Ureter (tissue), 1 donor: ENCODE results near the gene LAP3. TPM values are rescaled to one million over a fixed set of nuclear protein-coding genes. Genes with fewer than 3 reads are reported as not detected.

Experiments
- total RNA-seq: library from RNA; stranded (reverse); gene quantifications from one replicate; pipeline ENCODE4 v1.2.4, GENCODE V29; 2023
- donor health status: DM: yes; HTN: yes; CAD: no.

Gene LAP3
- total RNA-seq, 1 donor from 2014 or later, result 59.6 TPM

Other genes starting within 250 kb of the LAP3 start
- 36.1 TPM for gene QDPR, start 65.1 kb upstream of the LAP3 start, total RNA-seq
- not detected for gene CLRN2, start 62.0 kb upstream of the LAP3 start, total RNA-seq
- gene MED28, start 37.4 kb downstream of the LAP3 start, total RNA-seq, result 39.1 TPM
- not detected for gene FAM184B, start 204.4 kb downstream of the LAP3 start, total RNA-seq
- gene DCAF16, start 233.6 kb downstream of the LAP3 start, total RNA-seq, result 51.7 TPM
- 0.94 TPM for gene NCAPG, start 233.8 kb downstream of the LAP3 start, total RNA-seq